ENCODE results near the gene CACNB2.
"Not testable (repeated sequence)": the region's sequence is repeated elsewhere in the genome, so short reads cannot be mapped to it uniquely, and the experiment has no call there.

Gene CACNB2

DNA sequence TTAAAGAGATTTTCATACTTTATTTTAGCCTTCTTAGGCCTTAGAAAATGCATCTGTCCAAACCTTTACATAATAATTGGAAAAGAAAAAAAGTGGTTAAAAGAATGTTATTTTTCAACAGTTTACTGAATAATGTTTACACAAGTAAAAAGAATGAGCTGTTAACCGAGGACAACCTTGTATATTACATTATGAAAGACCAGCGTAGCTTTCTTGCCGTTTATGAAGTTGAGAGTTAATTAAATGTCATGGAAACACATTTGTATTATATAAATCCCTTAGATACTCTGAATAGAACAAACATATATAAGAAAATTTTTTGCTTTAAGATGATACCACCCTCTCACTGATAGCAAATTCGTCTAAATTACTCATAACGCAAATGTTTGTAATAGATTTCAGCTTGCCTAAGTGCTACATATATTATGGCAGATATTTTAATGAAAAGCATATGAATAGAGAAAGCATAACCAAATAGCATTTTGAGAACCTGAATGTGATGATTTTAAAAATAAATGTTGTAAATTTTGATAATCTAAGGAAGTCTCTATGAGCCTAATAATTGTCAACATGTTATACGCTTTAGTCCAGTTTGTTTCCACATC, 9.1 kb downstream of the CACNB2 start:
- no peak for DNase-seq

DNA sequence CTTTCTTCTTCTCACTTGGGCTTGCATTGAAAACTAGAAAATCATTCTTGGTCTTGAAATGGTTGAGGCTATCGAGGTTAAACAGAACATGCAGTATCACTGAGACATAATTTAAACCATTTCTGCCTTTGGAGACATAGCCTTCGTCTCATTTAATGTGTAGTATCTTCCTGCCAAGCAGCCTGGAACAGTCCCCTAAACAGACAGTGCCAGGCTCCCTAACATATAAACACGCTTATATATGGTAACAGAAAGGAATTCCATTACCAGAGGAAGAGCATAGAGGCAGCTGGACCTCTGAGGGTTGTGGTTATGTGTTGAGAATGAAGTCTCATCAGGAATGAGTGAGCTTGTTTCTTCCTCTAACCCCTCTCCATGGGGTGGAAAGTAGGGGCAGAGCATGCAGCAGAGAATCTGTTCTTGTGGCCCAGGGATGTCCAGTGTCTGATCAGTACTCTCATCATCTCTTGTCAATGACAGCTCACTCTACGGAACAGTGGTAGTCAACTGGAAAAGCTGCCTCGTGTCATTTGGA, 11.2 kb downstream of the CACNB2 start:
- no peak for DNase-seq

DNA sequence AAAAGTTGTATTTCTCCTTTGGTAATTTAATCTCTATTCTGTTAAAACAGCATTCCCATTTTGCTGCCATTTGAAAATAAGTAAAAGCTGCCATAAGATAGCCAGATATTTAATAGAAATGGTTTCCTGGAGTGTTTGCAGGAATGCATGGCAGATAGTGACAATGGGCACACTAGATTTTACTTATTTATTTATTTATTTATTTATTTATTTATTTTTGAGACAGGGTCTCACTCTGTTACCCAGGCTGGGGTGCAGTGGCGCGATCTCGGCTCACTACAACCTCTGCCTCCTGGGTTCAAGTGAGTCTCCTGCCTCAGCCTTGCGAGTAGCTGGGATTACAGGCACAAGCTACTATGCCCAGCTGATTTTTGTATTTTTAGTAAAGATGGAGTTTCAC, 13.2 kb downstream of the CACNB2 start:
- DNase-seq = not testable (repeated sequence)

DNA sequence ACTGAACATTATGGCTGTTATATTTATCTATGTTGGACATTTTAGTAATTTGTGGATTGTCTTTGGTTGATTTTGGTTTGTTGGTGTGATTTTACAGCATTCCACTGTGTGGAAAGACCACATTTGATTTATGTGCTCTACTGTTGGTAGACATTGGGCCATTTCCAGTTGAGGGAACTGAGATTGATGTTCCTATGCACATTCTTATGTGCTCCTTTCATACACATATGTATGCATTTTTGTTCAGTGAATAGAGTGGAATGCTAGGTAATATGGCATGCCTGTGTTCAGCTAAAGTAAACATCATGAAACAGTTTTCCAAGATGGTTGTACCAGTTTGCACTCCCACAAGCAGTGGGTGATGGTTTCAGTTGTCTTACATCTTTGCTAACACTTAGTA, 15.1 kb downstream of the CACNB2 start:
- DNase-seq = no peak

DNA sequence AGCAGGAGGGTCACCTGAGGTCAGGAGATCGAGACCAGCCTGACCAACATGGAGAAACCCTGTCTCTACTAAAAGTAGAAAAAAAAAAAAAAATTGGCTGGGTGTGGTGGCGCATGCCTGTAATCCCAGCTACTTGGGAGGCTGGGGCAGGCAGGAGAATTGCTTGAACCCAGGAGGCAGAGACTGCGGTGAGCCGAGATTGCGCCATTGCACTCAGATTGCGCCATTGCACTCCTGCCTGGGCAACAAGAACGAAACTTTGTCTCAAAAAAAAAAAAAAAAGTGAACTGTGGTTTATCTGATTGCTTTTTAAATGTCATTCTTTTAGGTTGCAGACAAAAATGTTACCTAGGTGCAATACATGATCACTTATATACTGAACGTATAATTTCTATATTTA, 16.6 kb downstream of the CACNB2 start:
- not testable (repeated sequence) for DNase-seq

DNA sequence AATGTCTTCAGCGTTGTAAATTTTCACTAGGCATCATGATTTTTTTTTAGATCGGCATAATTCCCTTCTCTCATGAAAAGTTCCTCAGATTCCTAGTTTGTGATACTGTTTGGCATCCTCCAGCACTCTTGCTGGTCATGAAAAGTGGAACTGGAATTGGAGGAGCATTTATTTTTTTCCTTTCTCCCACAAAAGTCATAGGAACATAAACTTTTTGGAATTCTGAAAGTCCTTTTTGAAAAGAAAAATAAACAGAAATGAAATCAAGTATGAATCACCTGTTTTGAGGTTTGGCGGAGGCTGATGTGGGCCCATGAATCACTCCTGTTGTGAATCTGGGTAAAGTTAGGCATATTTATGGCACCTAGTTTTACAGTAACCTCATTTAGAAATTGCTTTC, 17.7 kb downstream of the CACNB2 start:
- no peak for DNase-seq

DNA sequence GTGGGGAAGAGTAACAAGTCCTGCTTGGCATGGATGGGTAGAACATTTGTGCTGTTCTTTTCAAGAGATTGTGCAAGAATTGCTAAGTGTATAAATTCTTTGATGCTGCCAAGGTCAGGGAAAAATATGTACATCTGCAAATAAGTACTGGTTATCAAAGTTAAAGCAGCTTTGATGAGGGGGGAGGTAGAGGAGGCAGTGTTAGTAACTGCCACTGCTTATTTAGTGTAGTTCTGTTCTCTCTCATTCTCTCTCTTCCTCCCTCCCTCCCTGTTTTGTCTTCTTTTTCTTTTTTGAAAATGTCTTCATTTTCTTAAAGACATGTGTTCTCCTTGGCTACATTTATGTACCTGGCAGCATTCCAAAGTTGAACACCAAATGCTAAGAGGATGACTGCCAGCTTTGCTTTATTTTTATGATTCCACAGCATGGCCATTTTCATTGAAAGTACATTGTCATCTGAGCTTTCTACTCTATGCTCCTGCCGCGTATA, 18.6 kb downstream of the CACNB2 start:
- no peak for DNase-seq

DNA sequence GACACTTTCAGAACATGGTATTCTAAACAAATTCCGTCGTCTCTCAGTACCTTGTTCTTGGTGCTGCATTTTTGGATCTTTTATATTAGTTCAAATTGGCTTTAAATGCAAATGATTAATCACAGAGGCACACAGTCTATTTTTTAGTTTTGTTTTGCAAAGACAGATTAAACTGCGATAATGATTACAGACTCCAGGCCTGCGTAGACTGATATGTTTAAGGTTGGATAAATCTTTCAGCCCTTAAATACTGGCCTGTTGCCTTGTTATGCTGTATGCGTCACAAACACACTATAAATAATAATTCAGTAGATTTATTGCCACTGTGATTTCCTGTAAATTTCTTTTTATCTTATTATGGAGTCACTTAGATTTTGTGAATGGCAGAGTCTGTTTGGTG, 19.3 kb downstream of the CACNB2 start:
- no peak for DNase-seq

DNA sequence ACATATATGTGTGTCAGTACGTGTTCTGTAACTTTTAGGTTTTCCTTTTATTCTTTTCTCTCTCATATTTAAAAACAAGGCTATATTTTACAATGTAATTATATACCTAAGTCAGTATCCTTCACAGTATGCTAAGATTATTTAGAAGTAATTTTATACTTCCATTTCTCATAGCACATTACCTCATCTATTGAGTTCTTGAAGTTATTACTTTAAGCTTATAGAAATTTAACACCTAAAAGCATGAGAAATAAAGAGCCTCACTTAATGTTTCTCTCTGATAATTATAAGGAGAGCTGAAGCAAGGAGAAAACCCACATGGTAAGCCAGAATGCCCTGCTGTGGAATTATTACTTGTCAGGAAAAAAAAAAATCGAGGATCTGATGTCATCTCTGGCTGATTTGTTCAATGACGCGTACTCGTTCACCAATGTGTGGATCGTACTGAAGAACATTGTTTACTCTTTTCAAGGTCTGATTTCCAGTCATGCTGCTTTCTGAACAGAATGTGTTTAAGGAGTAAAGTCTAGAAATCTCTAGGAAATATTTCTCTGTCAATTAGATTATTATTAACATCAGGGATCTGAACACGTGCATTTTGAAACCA, 21.9 kb downstream of the CACNB2 start:
- no peak for DNase-seq

DNA sequence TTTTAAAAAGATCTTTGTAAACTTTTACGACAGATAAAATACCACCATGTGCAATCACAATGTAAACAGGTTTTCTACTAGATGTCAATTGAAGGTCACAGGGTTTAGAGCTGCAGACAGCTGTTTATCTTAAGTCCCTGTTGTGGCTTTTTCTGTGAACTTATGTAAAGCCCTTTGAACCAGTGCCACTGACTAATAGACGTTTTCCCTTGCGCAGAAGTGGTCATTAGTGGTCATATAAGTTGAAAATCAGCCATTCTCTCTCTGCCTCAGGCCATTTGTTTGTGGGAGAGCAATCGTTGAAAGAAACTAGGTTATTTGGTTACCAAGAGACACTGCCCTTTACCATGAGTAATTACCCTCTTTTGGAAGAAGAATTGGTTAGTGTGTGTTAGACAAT, 23.9 kb downstream of the CACNB2 start:
- no peak for DNase-seq

DNA sequence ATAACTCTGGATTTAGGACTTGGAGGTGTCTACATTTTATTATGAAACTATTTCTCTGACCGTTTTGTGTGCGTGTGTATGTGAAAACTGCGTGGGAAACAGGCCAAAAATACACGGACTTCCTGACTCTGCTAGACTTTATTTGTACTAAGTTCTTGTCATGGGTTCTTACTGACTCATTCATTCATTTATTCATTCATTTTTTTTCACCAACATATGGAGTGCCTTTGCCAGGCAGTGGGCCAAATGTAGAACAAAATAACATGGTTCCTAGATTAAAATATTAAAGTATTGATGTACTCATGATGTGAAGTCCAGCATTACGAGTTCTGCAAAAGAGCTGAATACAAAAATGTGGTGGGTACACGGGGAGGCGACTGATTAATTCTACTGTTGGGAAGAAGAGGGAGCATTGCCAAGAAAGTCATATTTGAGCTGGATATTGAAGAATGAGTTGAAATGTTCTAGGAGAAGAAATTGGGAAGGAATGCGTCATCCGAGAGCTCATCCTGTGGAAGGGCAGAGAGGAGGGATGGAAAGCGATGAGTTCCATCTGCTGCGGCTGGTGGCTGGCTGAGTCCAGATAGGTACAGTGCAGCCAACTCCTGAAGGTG, 24.6 kb downstream of the CACNB2 start:
- DNase-seq = no peak

DNA sequence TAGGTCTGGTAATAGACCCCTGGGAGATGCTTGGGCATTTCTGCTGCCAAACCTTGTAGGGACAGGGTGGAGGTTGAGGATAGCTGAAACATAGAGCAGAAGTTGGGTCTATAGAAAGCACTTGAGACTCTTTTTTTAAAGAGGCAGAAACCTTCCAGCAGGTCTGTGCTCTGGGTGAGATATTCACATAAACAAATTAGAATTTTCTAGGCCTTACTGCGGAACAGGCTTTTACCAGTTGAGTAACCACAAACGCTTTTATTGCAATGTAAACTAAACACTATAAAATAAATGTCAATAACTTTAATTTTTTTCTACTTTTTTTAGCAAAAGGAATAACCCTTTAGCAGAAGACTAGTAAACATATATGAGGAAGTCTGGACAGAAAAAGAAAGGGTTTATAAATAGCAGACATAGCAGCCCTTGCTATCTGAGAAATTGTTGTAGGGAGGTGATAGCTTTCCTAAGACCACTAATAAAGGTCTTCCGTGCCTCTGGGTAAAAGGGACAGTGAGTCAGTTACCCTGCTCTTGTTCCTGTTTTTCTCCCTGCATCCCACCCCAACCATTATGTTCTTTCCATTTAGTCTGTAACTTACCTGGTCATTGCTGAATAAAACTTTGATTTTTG, 38.7 kb downstream of the CACNB2 start:
- DNase-seq = no peak

DNA sequence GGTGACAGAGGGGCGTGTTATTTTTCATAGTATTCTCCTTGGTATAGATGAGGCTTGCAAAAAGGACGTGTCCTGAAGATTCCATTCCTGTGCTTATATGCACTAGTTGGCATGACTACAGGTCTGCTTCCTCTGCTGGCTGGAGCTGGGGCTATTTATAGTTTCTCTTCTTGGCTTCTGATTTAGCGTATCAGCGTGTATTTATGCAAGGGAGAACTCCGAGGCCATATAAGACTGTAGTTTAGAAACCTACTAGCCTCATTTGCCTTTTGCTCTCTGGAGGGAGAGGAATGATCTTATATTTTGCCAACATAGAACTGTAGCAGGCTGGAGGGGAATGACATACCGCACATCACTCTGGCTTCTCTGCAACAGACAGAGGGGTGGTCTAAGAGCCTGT, 39.7 kb downstream of the CACNB2 start:
- DNase-seq = no peak

DNA sequence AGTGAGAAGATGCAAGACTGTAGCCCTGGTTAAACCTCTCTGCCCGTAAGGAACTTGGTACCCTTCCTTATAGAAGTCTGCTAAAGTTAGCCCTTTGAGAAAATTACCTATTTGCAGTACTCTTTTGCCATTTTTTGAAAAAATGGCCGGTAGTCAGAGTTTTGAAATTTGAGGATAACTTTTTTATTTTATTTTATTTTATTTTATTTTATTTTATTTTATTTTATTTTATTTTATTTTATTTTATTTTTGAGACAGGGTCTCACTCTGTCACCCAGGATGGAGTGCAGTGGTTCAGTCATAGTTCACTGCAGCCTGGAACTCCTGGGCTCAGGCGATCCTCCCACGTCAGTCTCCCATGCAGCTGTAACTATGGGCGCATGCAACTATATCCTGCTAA, 41.2 kb downstream of the CACNB2 start:
- not testable (repeated sequence) for DNase-seq

DNA sequence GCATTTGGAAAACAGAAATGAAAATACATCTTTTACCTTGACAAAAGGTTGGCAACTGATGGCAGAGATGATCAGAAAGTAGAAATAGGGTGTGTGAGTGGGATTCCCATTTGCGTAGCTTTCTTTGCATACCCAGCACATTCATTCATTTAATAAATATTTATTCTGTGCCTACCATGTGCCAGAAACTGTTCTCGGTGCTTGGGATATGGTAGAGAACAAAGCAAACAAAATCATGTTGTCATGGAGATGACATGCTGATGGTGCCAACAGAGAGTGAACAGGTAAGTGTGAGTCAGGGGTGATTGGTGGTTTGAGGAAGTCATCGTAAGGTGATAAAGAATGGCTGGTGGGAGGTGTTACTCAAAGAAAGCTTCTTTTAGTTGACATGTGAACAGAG, 45.4 kb downstream of the CACNB2 start:
- no peak for DNase-seq

DNA sequence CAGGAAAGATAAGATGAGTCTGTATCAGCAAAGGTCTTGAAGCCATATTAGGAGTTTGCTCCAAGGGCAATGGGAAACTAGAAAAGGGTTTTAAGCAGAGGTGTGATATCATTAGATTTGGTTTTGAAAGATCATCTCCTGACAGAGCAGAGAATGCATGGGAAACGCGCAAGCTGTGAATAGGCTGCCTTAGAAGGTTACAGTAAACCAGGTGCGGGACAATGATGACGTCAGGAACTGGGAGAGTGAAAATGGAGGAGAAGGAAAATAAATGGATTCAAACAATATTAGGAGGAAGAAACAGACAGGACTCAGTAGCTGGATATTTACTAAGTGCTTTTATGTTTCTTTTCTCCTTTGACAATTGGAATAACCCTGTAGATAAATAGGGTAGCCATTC, 50.6 kb downstream of the CACNB2 start:
- DNase-seq = no peak

DNA sequence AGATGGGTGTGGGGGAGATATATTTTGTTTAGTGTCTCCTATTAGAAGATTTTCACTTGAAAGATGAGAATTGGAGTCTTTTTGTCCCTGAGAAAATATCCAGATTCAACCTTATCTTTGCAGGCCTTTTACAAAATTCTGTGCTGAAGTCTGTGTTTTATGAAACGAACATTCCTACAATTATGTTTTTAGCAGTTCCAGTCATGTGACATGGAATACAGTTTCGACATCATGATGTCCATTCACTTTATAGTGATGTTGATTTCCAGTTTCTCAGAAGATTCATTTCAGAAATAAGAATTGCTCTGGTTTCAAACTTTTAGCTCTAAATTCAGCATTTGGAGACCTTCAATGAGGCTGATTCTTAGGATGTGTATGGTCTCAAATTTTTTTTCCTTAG, 54.4 kb downstream of the CACNB2 start:
- DNase-seq = no peak

DNA sequence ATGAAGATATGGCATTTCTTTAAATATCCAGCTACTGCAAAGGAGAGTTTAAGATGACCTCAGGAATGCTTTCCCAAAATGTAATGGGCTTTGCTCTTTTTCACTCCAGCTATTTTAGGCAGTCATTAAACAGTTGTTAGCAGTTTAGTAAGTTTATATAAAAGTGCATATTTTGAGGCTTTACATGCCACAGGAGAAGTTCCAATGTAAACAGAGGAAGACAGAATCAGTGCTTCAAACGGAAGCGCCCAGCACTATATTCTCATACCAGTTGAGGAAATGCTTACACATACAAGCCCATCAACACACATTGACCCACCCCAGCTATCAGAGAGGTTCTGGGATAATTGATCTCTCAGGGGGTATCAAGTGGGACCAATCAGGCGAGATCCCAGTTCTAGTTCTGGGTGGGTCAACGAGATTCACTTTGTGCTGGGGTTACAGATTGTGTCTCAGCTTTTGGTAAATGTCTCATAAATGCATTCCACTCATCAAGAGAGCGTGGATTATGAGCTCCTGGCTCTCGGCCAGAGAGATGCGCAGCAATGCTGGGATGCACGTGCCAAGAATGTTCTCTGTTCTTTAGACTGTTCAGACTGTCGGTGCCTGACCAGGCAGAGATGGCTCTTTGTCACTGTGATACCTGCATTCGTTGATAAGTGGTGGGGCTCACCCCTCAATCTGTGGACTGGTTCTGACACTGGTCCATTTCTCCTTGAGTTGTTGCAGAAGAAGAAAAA, 55.0 kb downstream of the CACNB2 start:
- no peak for DNase-seq

DNA sequence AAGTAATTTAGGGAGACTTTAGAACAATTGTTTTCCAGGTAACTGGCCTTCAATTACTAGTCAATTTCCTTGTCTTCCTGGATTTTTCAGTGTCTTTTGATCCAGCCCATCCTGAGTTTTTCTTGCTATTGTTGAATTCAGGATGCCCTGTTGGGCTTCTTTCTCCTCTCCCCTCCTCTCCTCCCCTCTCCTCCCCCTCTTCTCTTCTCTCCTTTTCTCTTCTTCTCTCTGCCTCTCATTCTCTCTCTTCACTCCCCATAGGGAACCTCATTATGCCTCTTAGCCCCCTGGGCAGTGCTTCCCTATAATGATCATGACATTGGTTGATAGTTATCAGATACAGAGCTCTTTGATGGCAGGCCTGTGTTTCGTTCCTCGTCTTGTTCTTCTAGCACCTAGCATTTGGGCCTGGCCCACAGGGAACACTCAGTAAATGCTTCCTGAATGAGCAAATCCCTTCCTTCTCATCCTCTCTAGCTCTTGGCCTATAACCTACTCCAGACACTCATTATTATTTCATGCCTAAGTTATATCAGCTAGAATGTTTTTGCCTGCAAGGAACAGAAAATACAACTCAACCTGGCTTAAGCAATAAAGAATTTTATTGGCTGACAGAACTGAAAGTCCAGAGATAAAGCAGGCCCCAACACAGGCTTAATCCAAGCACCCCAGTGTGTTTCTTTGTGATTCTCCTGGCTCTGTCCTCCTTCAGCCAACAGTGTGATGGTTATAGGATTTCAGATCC, 56.8 kb downstream of the CACNB2 start:
- no peak for DNase-seq

DNA sequence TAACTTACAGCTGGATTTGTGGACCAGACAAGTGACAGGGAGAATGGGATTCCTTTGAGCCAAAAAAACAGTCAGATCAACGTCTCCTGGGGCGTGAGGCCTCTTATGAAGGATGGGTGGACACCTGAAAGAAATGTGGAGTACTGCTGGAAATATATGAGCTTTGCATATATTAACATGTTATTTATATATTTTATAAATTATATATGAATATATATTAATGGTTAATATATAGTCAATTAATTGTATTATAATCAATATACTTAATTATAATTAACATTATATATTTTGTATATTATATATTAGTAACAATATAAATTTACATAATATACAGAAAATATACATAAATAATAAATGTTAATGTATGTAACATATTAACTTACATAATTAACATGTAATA, 57.5 kb downstream of the CACNB2 start:
- DNase-seq = no peak

DNA sequence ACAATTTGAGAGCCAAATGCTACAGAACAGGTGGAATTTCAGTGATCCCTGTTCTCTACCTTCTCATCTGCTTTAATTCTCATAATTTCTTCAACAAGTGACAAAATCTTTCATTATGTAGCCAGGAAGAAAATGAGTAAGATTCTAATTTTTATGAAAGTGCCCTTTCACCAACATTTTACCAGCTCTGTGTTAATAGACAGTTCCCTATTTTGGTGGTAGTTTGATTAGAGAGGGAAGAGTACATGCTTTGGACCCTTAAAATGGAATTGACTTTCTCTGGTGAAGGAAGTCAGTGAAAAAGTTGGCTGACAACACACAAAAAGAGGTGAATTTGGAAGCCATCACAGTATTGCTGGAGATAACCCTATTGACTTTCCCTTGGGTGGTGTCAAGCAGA, 61.7 kb downstream of the CACNB2 start:
- DNase-seq = no peak

DNA sequence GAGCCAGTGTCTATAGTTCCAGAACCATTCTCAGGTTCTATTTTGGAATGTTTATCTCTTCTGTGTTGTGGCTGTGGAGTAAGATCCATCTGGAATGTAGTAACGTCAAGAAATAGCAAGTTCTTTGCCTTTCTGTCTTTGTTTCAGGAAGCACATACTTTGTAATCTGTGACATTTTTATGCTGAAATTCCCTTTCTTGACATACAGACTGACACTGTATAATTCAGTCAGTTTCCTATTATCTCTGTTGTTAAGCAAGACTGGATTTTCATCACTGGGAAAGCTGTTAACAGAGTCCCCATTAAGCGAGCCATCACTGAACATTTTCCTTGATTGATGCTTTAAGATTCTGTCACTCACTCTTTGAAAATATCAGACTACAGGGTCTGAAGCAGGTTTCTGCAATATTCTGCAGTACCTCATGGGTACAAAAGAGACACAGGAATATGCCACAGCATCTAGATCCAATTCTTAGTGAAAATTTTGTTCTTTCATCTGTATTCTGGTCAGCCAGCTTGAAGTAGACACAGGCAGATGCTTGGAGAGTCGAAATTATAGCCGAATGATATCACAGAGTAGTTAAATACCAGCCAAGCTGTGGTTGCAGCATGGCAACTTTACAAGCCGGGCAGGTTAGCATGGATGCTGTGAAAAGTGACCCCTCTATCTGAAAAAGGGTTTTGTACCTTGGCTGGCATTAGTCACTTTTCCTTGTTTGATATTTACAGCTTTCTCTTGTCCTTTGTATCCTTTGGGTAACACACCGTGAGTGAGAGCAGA, 62.6 kb downstream of the CACNB2 start:
- no peak for DNase-seq

Measured in NCI-H1048 (cell line).